T-helper 17 cell (primary cell): ENCODE data around the gene WDR86. TPM values are rescaled to one million over a fixed set of nuclear protein-coding genes. Genes with fewer than 3 reads are reported as not detected.
A peak's percentile ranks its signal among the peaks of the same experiment; 100 is the strongest.

Experiments
- ATAC-seq: fragments of 150-1000 bp; cut with Tn5 transposase; 2 replicates; pipeline ENCODE4 v1.10.0; 2021; ENCODE audit warnings: mild to moderate bottlenecking, moderate library complexity
- DNase-seq, 3 donors: peaks; one replicate each; pipeline versions ENCODE4 v3.0.0 to v3.0.0-alpha.2; 2020 to 2021
- H3K9me3 ChIP-seq: one replicate; pipeline ENCODE4 v1.7.0; 2013; ENCODE audit warnings: low read length, mild to moderate bottlenecking; ENCODE audit not compliant: control insufficient read depth, poor library complexity, severe bottlenecking
- H3K27ac Mint-ChIP-seq: one replicate; pipeline ENCODE4 v1.8.0; 2022; ENCODE audit warnings: mild to moderate bottlenecking, moderate library complexity, mixed read lengths
- H3K27me3 Mint-ChIP-seq: one replicate; pipeline ENCODE4 v1.8.0; 2022; ENCODE audit warnings: mixed read lengths
- H3K36me3 Mint-ChIP-seq: one replicate; pipeline ENCODE4 v1.8.0; 2022; ENCODE audit warnings: low read depth, mixed read lengths
- H3K4me1 Mint-ChIP-seq: one replicate; pipeline ENCODE4 v1.8.0; 2022; ENCODE audit warnings: mild to moderate bottlenecking, mixed read lengths
- H3K4me3 Mint-ChIP-seq: one replicate; pipeline ENCODE4 v1.8.0; 2022; ENCODE audit warnings: mild to moderate bottlenecking, moderate library complexity, mixed read lengths
- total RNA-seq, 4 donors: library from RNA in 2 of 4; stranded (reverse) in 2 of 4; gene quantifications; one replicate each; pipeline ENCODE4 v1.2.3 and lab custom pipeline; 2022 to 2026

WDR86 gene
- total RNA-seq, 2 donors from 2014 or later: 9.7 to 24.4 TPM

GRCh38 chr7:151415375-151416105 lies 5.7 kb upstream of the WDR86 start:
- H3K9me3 ChIP-seq: peaks cover 8% of the 10 kb centered on the region
- Mint-ChIP-seq H3K36me3 (peaks cover 4% of the 10 kb centered on the region), H3K27me3 (peaks cover 5% of the 10 kb centered on the region), H3K27ac (no peak overlapping the region), H3K4me3 (no peak overlapping the region), H3K4me1 (peaks cover 18% of the 10 kb centered on the region)
- ATAC-seq: no peak
- DNase-seq: no peak

- peaks cover 5% of the 10 kb centered on the region for H3K36me3 Mint-ChIP-seq
- DNase-seq (no peak), ATAC-seq (no peak)
- peaks cover 26% of the 10 kb centered on the region for H3K4me1 Mint-ChIP-seq
- peaks cover 6% of the 10 kb centered on the region for H3K27me3 Mint-ChIP-seq
- H3K4me3 Mint-ChIP-seq: no peak overlapping the region
- peaks cover 6% of the 10 kb centered on the region for H3K9me3 ChIP-seq
- peak overlapping the region; percentile 1 for H3K27ac Mint-ChIP-seq
Observed at GRCh38 chr7:151413241-151413640, 3.4 kb upstream of the WDR86 start.

GRCh38 chr7:151412318-151412717 lies 2.5 kb upstream of the WDR86 start:
- Mint-ChIP-seq H3K36me3 (peaks cover 5% of the 10 kb centered on the region), H3K27me3 (peaks cover 6% of the 10 kb centered on the region), H3K4me1 (peaks cover 26% of the 10 kb centered on the region), H3K4me3 (peak overlapping the region; percentile 52), H3K27ac (peak overlapping the region; percentile 82)
- DNase-seq (no peak), ATAC-seq (no peak)
- peaks cover 6% of the 10 kb centered on the region for H3K9me3 ChIP-seq

- ATAC-seq: no peak
- H3K4me1 Mint-ChIP-seq: peaks cover 29% of the 10 kb centered on the region
- peaks cover 5% of the 10 kb centered on the region for H3K36me3 Mint-ChIP-seq
- peaks cover 6% of the 10 kb centered on the region for H3K27me3 Mint-ChIP-seq
- peaks cover 6% of the 10 kb centered on the region for H3K9me3 ChIP-seq
- H3K4me3 Mint-ChIP-seq: peak overlapping the region; percentile 85
- DNase-seq: no peak
- peak overlapping the region; percentile 82 for H3K27ac Mint-ChIP-seq
Observed at GRCh38 chr7:151411551-151411950, 1.7 kb upstream of the WDR86 start.

- DNase-seq (peak in 2 of 3 donors; percentile 26 to 28), ATAC-seq (no peak)
- Mint-ChIP-seq H3K27ac (peak overlapping the region; percentile 89), H3K4me3 (peak overlapping the region; percentile 85), H3K36me3 (peaks cover 5% of the 10 kb centered on the region), H3K4me1 (peaks cover 29% of the 10 kb centered on the region), H3K27me3 (peaks cover 6% of the 10 kb centered on the region)
- peaks cover 6% of the 10 kb centered on the region for H3K9me3 ChIP-seq
Observed at GRCh38 chr7:151410405-151411390, 860 bp upstream of the WDR86 start.

- ATAC-seq: peak; percentile 88
- Mint-ChIP-seq H3K4me3 (peak overlapping the region; percentile 87), H3K27me3 (peaks cover 6% of the 10 kb centered on the region), H3K27ac (peak overlapping the region; percentile 98), H3K36me3 (peaks cover 5% of the 10 kb centered on the region), H3K4me1 (peaks cover 30% of the 10 kb centered on the region)
- peaks cover 6% of the 10 kb centered on the region for H3K9me3 ChIP-seq
- peak; percentile 61 to 79 (median 73) for DNase-seq
Observed at GRCh38 chr7:151408839-151409666, 785 bp downstream of the WDR86 start.

- no peak for DNase-seq
- Mint-ChIP-seq H3K27me3 (peaks cover 6% of the 10 kb centered on the region), H3K4me1 (peaks cover 35% of the 10 kb centered on the region), H3K36me3 (peaks cover 5% of the 10 kb centered on the region), H3K4me3 (peak overlapping the region; percentile 87), H3K27ac (peak overlapping the region; percentile 98)
- H3K9me3 ChIP-seq: peaks cover 6% of the 10 kb centered on the region
- no peak for ATAC-seq
Observed at GRCh38 chr7:151408498-151408838, 1.4 kb downstream of the WDR86 start.

- H3K4me1 Mint-ChIP-seq: peaks cover 34% of the 10 kb centered on the region
- H3K27ac Mint-ChIP-seq: peak overlapping the region; percentile 98
- H3K36me3 Mint-ChIP-seq: peaks cover 5% of the 10 kb centered on the region
- ATAC-seq (no peak), DNase-seq (no peak)
- peak overlapping the region; percentile 49 for H3K4me3 Mint-ChIP-seq
- H3K9me3 ChIP-seq: no peaks in the 10 kb centered on the region
- H3K27me3 Mint-ChIP-seq: peaks cover 6% of the 10 kb centered on the region
Observed at GRCh38 chr7:151406886-151407583, 2.8 kb downstream of the WDR86 start.

- peaks cover 5% of the 10 kb centered on the region for H3K36me3 Mint-ChIP-seq
- H3K9me3 ChIP-seq: no peaks in the 10 kb centered on the region
- no peak for ATAC-seq
- peak overlapping the region; percentile 98 for H3K27ac Mint-ChIP-seq
- H3K4me3 Mint-ChIP-seq: no peak overlapping the region
- H3K27me3 Mint-ChIP-seq: peaks cover 6% of the 10 kb centered on the region
- no peak for DNase-seq
- peaks cover 31% of the 10 kb centered on the region for H3K4me1 Mint-ChIP-seq
Observed at GRCh38 chr7:151406051-151406875, 3.6 kb downstream of the WDR86 start.

- Mint-ChIP-seq H3K4me1 (peaks cover 29% of the 10 kb centered on the region), H3K27ac (peak overlapping the region; percentile 98), H3K36me3 (peaks cover 3% of the 10 kb centered on the region), H3K4me3 (no peak overlapping the region), H3K27me3 (peaks cover 1% of the 10 kb centered on the region)
- DNase-seq (no peak), ATAC-seq (no peak)
- no peaks in the 10 kb centered on the region for H3K9me3 ChIP-seq
Observed at GRCh38 chr7:151405588-151405987, 4.2 kb downstream of the WDR86 start.

- H3K27me3 Mint-ChIP-seq: no peaks in the 10 kb centered on the region
- peak overlapping the region; percentile 98 for H3K27ac Mint-ChIP-seq
- H3K4me1 Mint-ChIP-seq: peaks cover 27% of the 10 kb centered on the region
Observed at GRCh38 chr7:151405056-151405455, 4.8 kb downstream of the WDR86 start.

More at GRCh38 chr7:151405056-151405455, 4.8 kb downstream of the WDR86 start:
- H3K4me3 Mint-ChIP-seq: no peak overlapping the region
- H3K9me3 ChIP-seq: no peaks in the 10 kb centered on the region
- no peaks in the 10 kb centered on the region for H3K36me3 Mint-ChIP-seq
- no peak for DNase-seq
- no peak for ATAC-seq
